Mucosa of descending colon (tissue), 3 donors: Measurements from ENCODE around the gene KCNH3. TPM values are rescaled to one million over a fixed set of nuclear protein-coding genes. Genes with fewer than 3 reads are reported as not detected.

Source experiments
- ATAC-seq: fragments of 200-7000 bp; cut with Tn5 transposase; one replicate; pipeline ENCODE4 v1.9.1; 2020; ENCODE audit warnings: mild to moderate bottlenecking, moderate library complexity
- DNase-seq, 3 donors: peaks; one replicate each; pipeline ENCODE4 v3.0.0-alpha.2; 2020
- H3K36me3 ChIP-seq: fragments of 200-600 bp; one replicate; pipeline ENCODE4 v1.8.0; 2021; ENCODE audit warnings: low read depth, mild to moderate bottlenecking
- H3K4me1 ChIP-seq: fragments of 200-600 bp; one replicate; pipeline ENCODE4 v1.8.0; 2021; ENCODE audit warnings: low read depth, mild to moderate bottlenecking
- H3K4me3 ChIP-seq: fragments of 200-600 bp; one replicate; pipeline ENCODE4 v1.8.0; 2021; ENCODE audit warnings: mild to moderate bottlenecking
- H3K9me3 ChIP-seq: fragments of 200-600 bp; one replicate; pipeline ENCODE4 v1.8.0; 2021; ENCODE audit warnings: mild to moderate bottlenecking
- intact Hi-C, 2 donors: fragments of 100-400 bp; cut with DNase I in 1 of 2; cut with micrococcal nuclease in 1 of 2; formaldehyde crosslinking; loops; one replicate each; pipeline versions ENCODE4 v1.11.0 to v1.11.1; 2022; cut with DNase I, micrococcal nuclease
- total RNA-seq, 3 donors: library from RNA; stranded (reverse); fragmentation: NEBNext Ultra II Directional in 2 of 3; extraction: Animal tissue kit (Norgen Biotek cat#: 25700) in 2 of 3; gene quantifications; one replicate each; pipeline versions ENCODE4 v1.2.1 to v1.2.4, GENCODE V29; 2021 to 2023
- TF ChIP-seq, protein P1 (sequence below): fragments of 200-600 bp; IDR thresholded peaks from one replicate; pipeline ENCODE4 v1.8.0; 2022; ENCODE audit warnings: antibody characterized with exemption, mild to moderate bottlenecking
- donor health status: DM: no; HTN: no; CAD: no; lungs with moderate emphysema.
- donor health status: DM: no; HTN: no; CAD: no.
- donor health status: DM: no; HTN: yes; CAD: no.

KCNH3 gene
- total RNA-seq, 3 donors from 2014 or later, result 0.13 to 0.19 TPM; not detected in 1

DNA sequence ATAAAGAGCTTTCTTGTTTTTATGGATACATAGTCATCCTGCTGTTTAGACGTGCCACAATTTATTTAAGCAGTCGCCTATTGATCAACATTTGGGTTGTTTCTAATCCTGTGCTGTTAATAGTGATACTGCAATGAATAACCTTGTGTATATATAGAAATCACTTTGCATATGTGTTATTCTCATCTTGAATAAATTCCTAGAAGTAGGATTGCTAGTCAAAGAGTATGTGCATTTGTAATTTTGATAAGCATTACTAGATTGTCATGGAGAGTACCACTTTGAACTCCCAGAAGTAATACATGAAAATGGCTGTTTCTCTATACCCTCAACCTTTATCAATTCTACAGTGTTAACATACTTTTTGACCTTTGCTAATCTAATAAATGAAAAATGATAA is 44.9 kb upstream of the KCNH3 start:
- TF ChIP-seq, protein P1, sequence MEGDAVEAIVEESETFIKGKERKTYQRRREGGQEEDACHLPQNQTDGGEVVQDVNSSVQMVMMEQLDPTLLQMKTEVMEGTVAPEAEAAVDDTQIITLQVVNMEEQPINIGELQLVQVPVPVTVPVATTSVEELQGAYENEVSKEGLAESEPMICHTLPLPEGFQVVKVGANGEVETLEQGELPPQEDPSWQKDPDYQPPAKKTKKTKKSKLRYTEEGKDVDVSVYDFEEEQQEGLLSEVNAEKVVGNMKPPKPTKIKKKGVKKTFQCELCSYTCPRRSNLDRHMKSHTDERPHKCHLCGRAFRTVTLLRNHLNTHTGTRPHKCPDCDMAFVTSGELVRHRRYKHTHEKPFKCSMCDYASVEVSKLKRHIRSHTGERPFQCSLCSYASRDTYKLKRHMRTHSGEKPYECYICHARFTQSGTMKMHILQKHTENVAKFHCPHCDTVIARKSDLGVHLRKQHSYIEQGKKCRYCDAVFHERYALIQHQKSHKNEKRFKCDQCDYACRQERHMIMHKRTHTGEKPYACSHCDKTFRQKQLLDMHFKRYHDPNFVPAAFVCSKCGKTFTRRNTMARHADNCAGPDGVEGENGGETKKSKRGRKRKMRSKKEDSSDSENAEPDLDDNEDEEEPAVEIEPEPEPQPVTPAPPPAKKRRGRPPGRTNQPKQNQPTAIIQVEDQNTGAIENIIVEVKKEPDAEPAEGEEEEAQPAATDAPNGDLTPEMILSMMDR, result no peak
- no peak for ATAC-seq
- Histone ChIP-seq H3K4me1 (no peaks in the 10 kb centered on the region), H3K9me3 (no peaks in the 10 kb centered on the region), H3K4me3 (no peak overlapping the region), H3K36me3 (no peaks in the 10 kb centered on the region)
- no peak for DNase-seq
- intact Hi-C loops, result no loop called here

DNA sequence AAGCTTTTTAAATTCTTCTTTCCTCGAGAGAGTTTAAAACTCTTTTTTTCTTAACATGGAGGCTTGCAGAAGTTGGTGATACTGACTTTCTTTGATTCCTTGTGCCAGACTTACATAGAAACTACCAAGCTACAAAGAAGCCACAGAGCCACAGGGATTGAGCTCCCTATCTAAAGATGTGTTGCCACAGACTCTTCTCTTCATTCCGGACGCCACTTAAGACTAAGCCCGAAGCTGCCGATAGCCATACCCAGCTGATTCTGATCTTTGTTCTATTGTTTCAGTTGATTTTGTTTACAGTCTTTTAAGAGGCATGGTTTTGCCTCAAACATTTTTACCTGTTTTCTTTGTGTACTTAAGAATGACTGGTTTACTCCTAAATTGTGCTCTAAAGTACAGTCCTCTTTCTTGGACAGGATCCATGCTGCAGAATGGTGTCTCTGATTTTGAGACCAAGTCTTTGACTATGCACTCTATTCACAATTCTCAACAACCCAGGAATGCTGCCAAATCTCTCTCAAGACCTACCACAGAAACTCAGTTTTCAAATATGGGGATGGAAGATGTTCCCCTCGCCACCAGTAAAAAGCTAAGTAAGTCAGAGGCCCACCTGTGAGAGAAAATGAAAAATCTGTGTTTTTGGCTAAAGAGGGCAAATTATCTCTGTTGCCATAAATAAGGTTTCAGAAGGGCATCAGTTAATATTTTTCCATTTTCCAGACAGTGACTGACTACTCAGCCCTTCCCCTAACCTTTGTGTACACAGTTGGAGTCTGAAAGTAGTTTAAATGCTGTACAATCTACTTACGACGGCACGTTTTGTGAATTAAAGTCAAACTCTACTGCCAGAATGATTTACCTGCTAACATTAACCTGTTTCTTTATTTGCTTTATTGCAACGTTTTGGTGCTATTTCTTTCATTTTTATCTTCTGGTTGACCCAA is 42.1 kb upstream of the KCNH3 start:
- no peak for DNase-seq
- Histone ChIP-seq H3K4me3 (no peak overlapping the region), H3K36me3 (no peaks in the 10 kb centered on the region), H3K4me1 (no peaks in the 10 kb centered on the region), H3K9me3 (no peaks in the 10 kb centered on the region)
- TF ChIP-seq, protein P1, result no peak
- no peak for ATAC-seq
- intact Hi-C loops, result no loop called here

DNA sequence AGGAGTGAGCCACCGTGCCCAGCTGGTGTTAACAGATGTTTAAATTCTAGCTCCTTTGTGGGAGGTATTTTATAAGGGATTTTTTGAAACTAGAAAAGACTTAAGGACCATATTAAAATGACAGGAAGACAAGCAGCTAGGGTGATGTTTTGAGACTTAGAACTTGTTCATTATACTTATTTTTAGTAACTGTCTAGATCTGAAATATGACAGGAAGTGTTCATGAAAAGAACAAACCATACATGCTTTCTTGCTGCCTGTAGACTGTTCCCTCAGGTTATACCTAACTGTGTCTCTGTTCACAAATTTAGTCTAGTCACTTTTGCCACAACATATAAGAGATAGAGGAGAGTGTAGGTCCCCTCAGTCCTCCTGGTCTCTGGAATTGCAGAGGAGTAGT is 36.9 kb upstream of the KCNH3 start:
- no peak for ATAC-seq
- no peaks in the 10 kb centered on the region for H3K36me3 ChIP-seq
- no peaks in the 10 kb centered on the region for H3K4me1 ChIP-seq
- intact Hi-C loops, result no loop called here
- no peaks in the 10 kb centered on the region for H3K9me3 ChIP-seq
- TF ChIP-seq, protein P1, result no peak
- no peak for DNase-seq
- no peak overlapping the region for H3K4me3 ChIP-seq

DNA sequence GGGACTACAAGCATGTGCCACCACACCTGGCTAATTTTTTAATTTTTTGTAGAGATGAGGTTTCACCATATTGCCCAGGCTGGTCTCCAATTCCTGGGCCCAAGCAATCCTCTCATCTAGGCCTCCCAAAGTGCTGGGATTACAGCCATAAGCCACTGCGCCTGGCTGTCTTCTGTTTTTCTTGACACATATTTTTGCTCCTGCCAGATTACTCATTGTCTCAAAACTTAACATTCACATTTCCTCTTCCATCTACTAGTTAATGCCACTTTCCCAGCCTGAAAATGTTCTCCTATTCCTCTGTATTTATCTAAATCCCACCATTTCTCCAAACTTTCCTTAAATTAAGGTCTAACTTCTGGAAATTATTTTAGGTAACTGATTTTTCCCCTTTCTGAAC is 36.2 kb upstream of the KCNH3 start:
- no peaks in the 10 kb centered on the region for H3K36me3 ChIP-seq
- no peak for ATAC-seq
- no peaks in the 10 kb centered on the region for H3K9me3 ChIP-seq
- intact Hi-C loops, result no loop called here
- no peak for DNase-seq
- H3K4me1 ChIP-seq, result no peaks in the 10 kb centered on the region
- no peak overlapping the region for H3K4me3 ChIP-seq
- TF ChIP-seq, protein P1, result no peak

DNA sequence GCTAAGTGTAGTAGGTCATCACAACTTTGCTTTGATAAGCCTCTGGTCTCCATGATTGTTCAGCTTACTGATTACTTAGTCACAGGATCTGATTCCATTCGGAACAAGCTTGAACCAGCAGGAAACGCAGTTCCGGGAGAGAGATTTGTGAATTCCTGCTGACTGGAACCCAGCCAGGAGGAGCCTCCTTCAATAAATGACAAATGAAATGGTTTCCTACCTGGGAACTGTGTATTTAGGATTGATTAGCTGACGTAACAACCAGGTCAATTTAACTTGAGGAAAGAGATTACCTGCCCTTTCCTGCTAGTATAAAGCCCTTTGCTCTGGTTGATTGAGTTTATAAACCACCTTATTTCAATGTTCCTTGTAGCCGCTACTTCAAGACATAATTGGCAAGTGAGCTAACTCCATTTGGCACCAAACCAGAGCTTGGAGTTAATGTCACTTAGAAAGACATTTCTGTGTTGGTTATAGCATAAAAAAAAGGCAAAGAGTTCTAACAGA is 35.1 kb upstream of the KCNH3 start:
- no peaks in the 10 kb centered on the region for H3K36me3 ChIP-seq
- DNase-seq (peak in 1 of 3 donors; percentile 47), ATAC-seq (peak; percentile 92)
- H3K9me3 ChIP-seq, result no peaks in the 10 kb centered on the region
- TF ChIP-seq, protein P1, result no peak
- H3K4me1 ChIP-seq, result no peaks in the 10 kb centered on the region
- no peak overlapping the region for H3K4me3 ChIP-seq
- intact Hi-C loops, result no loop called here
